OCI-LY7 (cell line): Measurements from ENCODE around the gene THSD8.
"Not testable (repeated sequence)": the region's sequence is repeated elsewhere in the genome, so short reads cannot be mapped to it uniquely, and the experiment has no call there.

Experiments
- EZH2phosphoT487 ChIP-seq: fragments of 200-600 bp; sonication (generic); IDR thresholded peaks from 2 replicates; pipeline ENCODE4 v1.6.1; 2018; ENCODE audit warnings: low read depth, borderline replicate concordance, mild to moderate bottlenecking, mixed run types, antibody characterized with exemption, low read length, moderate library complexity, mixed read lengths
- TF ChIP-seq, protein P1 (sequence below): fragments of 200-600 bp; sonication (generic); conservative IDR thresholded peaks from 2 replicates; pipeline ENCODE4 v1.5.1; 2014; ENCODE audit warnings: mild to moderate bottlenecking, antibody characterized with exemption, low read length, moderate library complexity, mixed read lengths

DNA sequence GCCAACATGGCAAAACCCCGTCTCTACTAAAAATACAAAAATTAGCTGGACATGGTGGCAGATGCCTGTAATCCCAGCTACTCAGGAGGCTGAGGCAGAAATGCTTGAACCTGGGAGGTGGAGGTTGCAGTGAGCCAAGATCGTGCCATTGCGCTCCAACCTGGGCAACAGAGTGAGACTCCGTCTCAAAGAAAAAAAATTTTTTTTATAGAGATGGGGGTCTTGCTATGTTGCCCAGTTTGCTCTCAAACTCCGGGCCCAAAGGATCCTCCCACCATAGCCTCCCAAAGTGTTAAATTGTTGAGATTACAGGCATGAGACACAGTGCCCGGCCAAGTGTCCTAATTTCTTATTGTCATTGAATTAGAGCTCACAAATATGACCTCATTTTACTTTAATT, 15.3 kb downstream of the THSD8 start:
- TF ChIP-seq, protein P1, sequence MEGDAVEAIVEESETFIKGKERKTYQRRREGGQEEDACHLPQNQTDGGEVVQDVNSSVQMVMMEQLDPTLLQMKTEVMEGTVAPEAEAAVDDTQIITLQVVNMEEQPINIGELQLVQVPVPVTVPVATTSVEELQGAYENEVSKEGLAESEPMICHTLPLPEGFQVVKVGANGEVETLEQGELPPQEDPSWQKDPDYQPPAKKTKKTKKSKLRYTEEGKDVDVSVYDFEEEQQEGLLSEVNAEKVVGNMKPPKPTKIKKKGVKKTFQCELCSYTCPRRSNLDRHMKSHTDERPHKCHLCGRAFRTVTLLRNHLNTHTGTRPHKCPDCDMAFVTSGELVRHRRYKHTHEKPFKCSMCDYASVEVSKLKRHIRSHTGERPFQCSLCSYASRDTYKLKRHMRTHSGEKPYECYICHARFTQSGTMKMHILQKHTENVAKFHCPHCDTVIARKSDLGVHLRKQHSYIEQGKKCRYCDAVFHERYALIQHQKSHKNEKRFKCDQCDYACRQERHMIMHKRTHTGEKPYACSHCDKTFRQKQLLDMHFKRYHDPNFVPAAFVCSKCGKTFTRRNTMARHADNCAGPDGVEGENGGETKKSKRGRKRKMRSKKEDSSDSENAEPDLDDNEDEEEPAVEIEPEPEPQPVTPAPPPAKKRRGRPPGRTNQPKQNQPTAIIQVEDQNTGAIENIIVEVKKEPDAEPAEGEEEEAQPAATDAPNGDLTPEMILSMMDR, result not testable (repeated sequence)
- not testable (repeated sequence) for TF ChIP-seq EZH2phosphoT487
